ENCODE measurements around the gene NEBL.

The NEBL gene

GRCh38 chr10:20901110-20901509, 4.0 kb upstream of the NEBL start:
- no peak for DNase-seq (ENCODE audit: low read depth in 2 of 2)

- no peak for DNase-seq (ENCODE audit: low read depth in 2 of 2)
Measured at GRCh38 chr10:20898866-20899535, 1.9 kb upstream of the NEBL start.

- DNase-seq (ENCODE audit: low read depth in 2 of 2) = no peak
Measured at GRCh38 chr10:20893297-20893696, 3.8 kb downstream of the NEBL start.

- no peak for DNase-seq (ENCODE audit: low read depth in 2 of 2)
Measured at GRCh38 chr10:20892796-20893195, 4.3 kb downstream of the NEBL start.

GRCh38 chr10:20892011-20892585, 5.0 kb downstream of the NEBL start:
- DNase-seq (ENCODE audit: low read depth in 2 of 2) = no peak

GRCh38 chr10:20891338-20891714, 5.8 kb downstream of the NEBL start:
- DNase-seq (ENCODE audit: low read depth in 2 of 2) = no peak

GRCh38 chr10:20890491-20891337, 6.4 kb downstream of the NEBL start:
- no peak for DNase-seq (ENCODE audit: low read depth in 2 of 2)

GRCh38 chr10:20890009-20890408, 7.1 kb downstream of the NEBL start:
- DNase-seq (ENCODE audit: low read depth in 2 of 2) = no peak

- no peak for DNase-seq (ENCODE audit: low read depth in 2 of 2)
Measured at GRCh38 chr10:20888620-20889330, 8.3 kb downstream of the NEBL start.

- DNase-seq (ENCODE audit: low read depth in 2 of 2) = no peak
Measured at GRCh38 chr10:20887706-20888555, 9.2 kb downstream of the NEBL start.

- DNase-seq (ENCODE audit: low read depth in 2 of 2) = no peak
Measured at GRCh38 chr10:20885678-20886077, 11.4 kb downstream of the NEBL start.

GRCh38 chr10:20883552-20883951, 13.6 kb downstream of the NEBL start:
- DNase-seq (ENCODE audit: low read depth in 2 of 2) = no peak

- no peak for DNase-seq (ENCODE audit: low read depth in 2 of 2)
Measured at GRCh38 chr10:20882091-20882490, 15.0 kb downstream of the NEBL start.

- DNase-seq (ENCODE audit: low read depth in 2 of 2) = no peak
Measured at GRCh38 chr10:20879136-20879535, 18.0 kb downstream of the NEBL start.

- DNase-seq (ENCODE audit: low read depth in 2 of 2) = no peak
Measured at GRCh38 chr10:20877986-20878983, 18.8 kb downstream of the NEBL start.

- DNase-seq (ENCODE audit: low read depth in 2 of 2) = no peak
Measured at GRCh38 chr10:20877554-20877953, 19.6 kb downstream of the NEBL start.

GRCh38 chr10:20874261-20874660, 22.9 kb downstream of the NEBL start:
- no peak for DNase-seq (ENCODE audit: low read depth in 2 of 2)

- no peak for DNase-seq (ENCODE audit: low read depth in 2 of 2)
Measured at GRCh38 chr10:20871970-20872369, 25.1 kb downstream of the NEBL start.

GRCh38 chr10:20870834-20871233, 26.3 kb downstream of the NEBL start:
- no peak for DNase-seq (ENCODE audit: low read depth in 2 of 2)

- DNase-seq (ENCODE audit: low read depth in 2 of 2) = no peak
Measured at GRCh38 chr10:20863008-20863407, 34.1 kb downstream of the NEBL start.
